GM18498 (cell line): Measurements from ENCODE around the gene HPSE2.
"Not testable (repeated sequence)": the region's sequence is repeated elsewhere in the genome, so short reads cannot be mapped to it uniquely, and the experiment has no call there.

ENCODE experiments used
- ATAC-seq: cut with Tn5 transposase; IDR thresholded peaks from one replicate; pipeline ENCODE4 v1.9.1; 2021; ENCODE audit warnings: mild to moderate bottlenecking, moderate library complexity; ENCODE audit not compliant: unreplicated experiment

Gene HPSE2

DNA sequence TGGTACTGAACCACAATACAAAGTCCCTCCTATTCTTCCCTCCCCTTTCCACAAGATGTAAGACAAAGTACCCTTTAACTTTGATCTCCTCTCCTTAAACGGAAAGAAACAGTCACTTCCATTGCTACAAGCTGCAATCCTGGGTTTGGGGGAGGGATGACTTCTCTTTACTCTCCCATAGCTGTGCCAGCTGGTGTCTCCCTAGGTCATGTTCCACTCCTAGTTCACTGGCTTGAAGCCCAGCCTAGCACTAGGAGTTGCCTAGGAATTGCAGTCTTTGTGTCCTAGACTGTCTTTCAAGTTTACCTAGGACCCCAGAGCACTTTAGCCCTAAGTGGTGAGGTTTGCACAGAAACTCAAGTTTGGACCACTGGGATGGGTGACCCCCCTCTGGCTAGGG lies 311.1 kb downstream of the HPSE2 start:
- no peak for ATAC-seq

- no peak for ATAC-seq
Observed at GRCh38 chr10:98921316-98921715, 314.3 kb downstream of the HPSE2 start.

- no peak for ATAC-seq
Observed at GRCh38 chr10:98920807-98921206, 314.8 kb downstream of the HPSE2 start.

- ATAC-seq = no peak
Observed at GRCh38 chr10:98920360-98920759, 315.3 kb downstream of the HPSE2 start.

DNA sequence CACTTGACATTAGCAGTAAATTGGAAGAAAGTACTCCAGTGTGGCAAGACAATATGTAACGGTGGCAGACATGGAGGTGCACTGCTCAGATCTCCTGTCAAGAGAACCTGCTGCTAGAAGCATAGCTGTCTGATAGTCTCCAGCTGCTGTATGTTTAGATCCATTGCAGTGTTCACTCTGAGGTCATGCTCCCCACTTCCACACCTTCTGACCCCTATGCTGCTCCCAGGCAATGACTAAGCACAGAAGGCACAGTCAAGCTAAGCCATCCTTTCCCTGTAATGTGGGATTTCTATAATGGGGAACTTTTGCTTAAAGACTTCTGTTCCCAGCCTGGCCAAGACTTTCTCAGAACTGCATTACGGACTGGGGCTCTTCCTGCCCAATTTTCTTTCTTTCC lies 315.8 kb downstream of the HPSE2 start:
- no peak for ATAC-seq

GRCh38 chr10:98917828-98918227 lies 317.8 kb downstream of the HPSE2 start:
- no peak for ATAC-seq

DNA sequence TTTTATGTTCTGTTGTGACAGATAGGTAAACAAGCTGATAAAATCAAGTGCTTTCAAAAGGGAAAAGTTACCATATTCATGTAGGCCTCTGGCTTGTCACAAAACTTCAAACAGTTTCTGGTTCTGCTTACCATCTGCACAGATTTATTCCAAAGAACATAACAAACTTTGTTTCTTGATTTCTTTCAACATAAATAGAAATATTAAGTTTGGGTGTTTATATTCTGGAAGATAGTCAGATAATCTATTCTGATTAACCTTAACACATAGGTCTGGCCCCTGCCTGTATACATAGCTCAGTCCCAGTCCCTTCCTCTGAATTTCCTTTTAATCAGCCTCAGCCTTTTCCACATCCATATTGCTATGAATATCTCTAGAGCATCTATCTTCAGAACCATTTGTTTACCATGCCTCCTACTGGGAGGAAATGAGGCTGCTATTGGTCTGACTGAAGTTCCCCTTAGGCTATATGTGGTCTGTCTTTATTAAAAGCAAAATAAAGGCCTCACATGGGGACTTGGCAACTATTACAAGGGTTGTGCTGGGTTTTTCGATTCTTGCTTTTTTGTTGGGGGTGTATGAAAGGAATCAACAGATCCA lies 319.0 kb downstream of the HPSE2 start:
- no peak for ATAC-seq

GRCh38 chr10:98915911-98916310 lies 319.7 kb downstream of the HPSE2 start:
- no peak for ATAC-seq

- no peak for ATAC-seq
Observed at GRCh38 chr10:98910546-98910945, 325.1 kb downstream of the HPSE2 start.

DNA sequence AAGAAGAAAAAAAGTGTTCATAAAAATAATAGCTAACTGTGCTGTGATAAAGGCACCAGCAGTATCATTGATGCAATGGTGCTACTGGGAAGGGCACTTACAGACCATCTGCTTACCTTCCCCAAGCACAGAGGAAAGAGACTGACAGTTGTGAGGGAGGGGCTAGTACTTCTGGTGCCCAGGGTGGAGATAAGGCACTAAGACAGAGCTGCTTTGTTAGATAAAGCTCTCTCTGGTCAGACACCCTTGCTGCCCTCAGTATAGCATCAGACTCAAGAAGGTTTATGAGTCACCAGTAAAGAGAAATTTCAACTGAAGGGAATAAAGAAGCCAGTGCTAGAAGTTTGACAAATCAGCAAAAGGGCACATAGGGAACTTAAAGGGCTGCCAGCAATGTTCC lies 325.6 kb downstream of the HPSE2 start:
- no peak for ATAC-seq

GRCh38 chr10:98908868-98909267 lies 326.8 kb downstream of the HPSE2 start:
- no peak for ATAC-seq

DNA sequence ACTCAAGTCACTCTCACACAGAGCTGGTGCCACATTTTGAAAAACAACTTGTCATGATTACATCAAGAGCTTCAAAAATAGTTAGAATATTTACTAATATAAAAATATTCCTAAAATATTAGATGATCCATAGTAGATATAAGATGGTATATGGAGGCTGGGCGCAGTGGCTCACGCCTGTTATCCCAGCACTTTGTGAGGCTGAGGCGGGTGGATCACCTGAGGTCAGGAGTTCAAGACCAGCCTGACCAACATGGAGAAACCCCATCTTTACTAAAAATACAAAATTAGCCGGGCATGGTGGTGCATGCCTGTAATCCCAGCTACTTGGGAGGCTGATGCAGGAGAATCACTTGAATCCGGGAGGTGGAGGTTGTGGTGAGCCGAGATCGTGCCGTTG lies 327.4 kb downstream of the HPSE2 start:
- not testable (repeated sequence) for ATAC-seq

DNA sequence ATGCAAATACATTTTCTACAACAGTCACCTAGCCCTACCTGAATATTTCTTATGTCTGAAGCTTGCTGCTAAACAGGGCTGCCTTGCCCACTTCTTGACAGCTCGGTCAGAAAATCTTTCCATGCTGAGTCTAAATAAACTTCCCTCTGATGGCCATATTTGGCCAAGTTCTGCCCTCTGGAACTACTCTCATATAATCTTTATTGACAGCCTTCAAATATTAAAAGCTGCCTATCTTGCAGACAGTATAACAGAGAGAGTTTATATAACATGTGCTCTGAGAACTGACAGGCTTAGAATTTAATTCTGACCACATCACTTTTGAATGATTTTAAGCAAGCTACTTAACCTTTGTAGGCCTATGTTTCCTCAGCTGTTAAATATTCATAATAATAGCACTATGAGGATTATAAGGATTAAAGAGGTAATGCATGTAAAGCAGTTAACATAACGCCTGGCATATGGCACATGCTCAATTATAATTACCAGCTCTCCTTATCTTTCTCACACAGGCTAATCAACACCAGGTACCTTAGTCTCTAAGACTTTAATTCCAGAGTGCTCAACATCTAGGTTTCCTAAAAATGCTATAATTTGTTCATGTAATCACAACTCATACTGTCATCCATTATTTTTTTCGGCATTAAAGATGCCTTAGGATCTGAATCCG lies 334.1 kb downstream of the HPSE2 start:
- no peak for ATAC-seq

DNA sequence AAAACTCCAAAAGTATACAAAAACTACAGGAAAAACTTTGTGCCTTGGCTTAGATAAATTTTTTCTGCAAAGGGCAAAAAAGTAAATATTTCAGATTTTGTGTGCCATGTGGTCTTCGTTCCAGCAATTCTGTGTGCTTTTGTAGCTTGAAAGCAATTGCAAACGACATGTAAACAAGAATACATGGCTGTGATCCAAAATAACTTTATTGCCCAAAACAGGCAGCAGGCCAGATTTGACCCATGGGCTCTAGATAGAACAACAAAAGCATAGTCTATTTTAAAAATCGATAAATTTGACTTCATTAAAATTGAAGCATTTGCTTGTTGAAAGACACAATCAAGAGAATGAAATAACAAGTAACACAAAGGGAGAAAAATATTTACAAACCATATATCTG lies 336.6 kb downstream of the HPSE2 start:
- no peak for ATAC-seq

DNA sequence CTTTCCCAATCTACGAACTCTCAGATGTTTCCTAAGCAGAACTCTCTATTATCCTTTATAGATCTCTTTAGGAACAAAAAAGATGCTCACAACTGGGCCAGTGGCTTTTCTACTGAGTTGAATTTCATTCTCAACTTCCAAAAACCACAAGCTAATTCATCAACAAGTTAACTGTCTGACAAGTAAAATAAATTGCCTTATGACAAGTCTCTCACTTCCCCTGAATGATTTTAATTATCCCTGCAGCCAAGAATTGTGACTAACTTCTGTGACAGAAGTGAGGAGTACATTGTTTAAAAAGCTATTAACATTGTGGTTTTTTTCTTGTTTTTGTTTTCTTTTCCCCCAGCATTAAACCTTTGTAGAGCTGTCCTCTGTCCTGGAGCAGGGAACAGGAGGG lies 343.1 kb downstream of the HPSE2 start:
- ATAC-seq = no peak

DNA sequence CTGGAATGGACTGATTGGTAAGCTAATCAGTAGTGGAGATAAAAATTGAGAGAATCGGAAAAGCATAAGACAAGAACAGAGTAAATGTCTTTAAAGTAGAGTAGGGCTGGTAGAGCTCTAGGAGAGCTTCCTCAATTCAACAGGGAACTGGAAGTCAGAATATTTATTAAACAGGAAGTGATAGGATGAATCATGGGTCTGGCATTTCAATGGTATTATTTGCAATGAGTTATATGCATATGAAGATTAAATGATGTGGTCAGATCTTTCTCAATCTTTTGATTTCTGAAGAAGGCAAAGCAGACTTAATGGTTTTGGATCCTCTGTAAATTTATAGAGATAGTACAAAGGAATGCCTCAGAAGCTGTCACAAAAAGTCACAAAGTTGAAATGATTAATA lies 349.0 kb downstream of the HPSE2 start:
- ATAC-seq = no peak

GRCh38 chr10:98885378-98885777 lies 350.3 kb downstream of the HPSE2 start:
- no peak for ATAC-seq

GRCh38 chr10:98881789-98882188 lies 353.9 kb downstream of the HPSE2 start:
- ATAC-seq = no peak

- no peak for ATAC-seq
Observed at GRCh38 chr10:98880971-98881370, 354.7 kb downstream of the HPSE2 start.

- no peak for ATAC-seq
Observed at GRCh38 chr10:98878921-98879320, 356.7 kb downstream of the HPSE2 start.

- ATAC-seq = no peak
Observed at GRCh38 chr10:98878418-98878817, 357.2 kb downstream of the HPSE2 start.

- ATAC-seq = no peak
Observed at GRCh38 chr10:98861962-98862361, 373.7 kb downstream of the HPSE2 start.

GRCh38 chr10:98858525-98858924 lies 377.1 kb downstream of the HPSE2 start:
- ATAC-seq = no peak
